ENCODE data around the gene OR2AJ1.

OR2AJ1 gene

GRCh38 chr1:247962911-247963588 lies 38.4 kb downstream of the OR2AJ1 start:
- no peak for DNase-seq

GRCh38 chr1:247964933-247965332 lies 40.2 kb downstream of the OR2AJ1 start, which contains the start of gene OR2AK2:
OR2AK2 (plus strand) TSS chr1:247965233; CDS start chr1:247965377, 144 bp downstream.
- no peak for DNase-seq

- DNase-seq = no peak
Measured at GRCh38 chr1:247966532-247967204, 42.0 kb downstream of the OR2AJ1 start.
